B cell (primary cell): ENCODE data around the gene PAM.

Source experiments
- CTCF ChIP-seq: fragments of 200-600 bp; IDR thresholded peaks from one replicate; pipeline ENCODE4 v1.8.0; 2022; ENCODE audit warnings: antibody characterized with exemption, mild to moderate bottlenecking
- EZH2 ChIP-seq: IDR thresholded peaks from 2 replicates; pipeline ENCODE4 v1.6.1; 2012; ENCODE audit warnings: borderline replicate concordance, low read depth, mild to moderate bottlenecking, moderate library complexity, low read length; ENCODE audit not compliant: insufficient read depth, poor library complexity, severe bottlenecking

- no peak for TF ChIP-seq CTCF
- no peak for TF ChIP-seq EZH2
These were observed 233.4 kb downstream of the PAM start for GRCh38 chr5:102988459-102988858.
